ENCODE data around the gene BTBD9. TPM values are rescaled to one million over a fixed set of nuclear protein-coding genes. Genes with fewer than 3 reads are reported as not detected.

The BTBD9 gene
- 32.6 TPM for total RNA-seq

DNA sequence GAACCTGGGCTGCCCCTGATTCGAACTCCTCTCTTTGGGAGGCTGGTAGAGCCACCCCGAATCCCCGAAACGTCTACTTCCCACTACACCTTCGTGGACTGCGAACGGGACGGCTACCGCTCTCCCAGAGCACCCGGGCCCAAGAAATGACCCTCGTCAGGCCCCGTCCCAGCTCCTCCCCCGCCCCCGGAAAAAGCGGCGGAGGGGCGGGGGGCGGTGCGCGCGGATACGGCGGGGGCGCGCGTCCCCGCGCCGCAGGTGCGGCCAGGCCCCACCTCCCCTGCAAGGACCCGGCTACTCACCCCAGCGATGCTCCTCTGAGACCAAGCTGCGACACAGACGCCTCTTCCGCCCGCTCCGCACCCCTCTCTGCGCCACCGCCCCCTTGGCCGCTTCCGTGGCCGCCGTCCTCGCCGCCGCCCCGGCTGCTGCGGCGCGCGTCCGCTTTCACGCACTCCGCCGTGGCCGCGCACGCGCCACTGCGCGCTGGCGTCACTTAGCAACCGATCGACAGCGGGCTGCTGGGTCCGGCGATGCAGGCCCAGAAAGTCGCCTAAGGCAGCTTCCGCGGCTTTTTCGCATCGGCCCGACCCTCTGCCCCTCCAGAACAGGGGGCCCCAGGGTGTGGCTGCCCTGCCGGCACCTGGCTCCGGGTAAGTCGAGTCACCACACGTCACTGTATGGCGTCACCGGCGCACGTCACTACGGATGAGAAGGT is at the start of gene BTBD9:
TSS of gene BTBD9 (minus strand) at position 432 of the 718 bp plus-strand sequence.
- DNase-seq, result peak; percentile 94

GRCh38 chr6:38688579-38689087 is 48.9 kb upstream of the BTBD9 start:
- no peak for DNase-seq

DNA sequence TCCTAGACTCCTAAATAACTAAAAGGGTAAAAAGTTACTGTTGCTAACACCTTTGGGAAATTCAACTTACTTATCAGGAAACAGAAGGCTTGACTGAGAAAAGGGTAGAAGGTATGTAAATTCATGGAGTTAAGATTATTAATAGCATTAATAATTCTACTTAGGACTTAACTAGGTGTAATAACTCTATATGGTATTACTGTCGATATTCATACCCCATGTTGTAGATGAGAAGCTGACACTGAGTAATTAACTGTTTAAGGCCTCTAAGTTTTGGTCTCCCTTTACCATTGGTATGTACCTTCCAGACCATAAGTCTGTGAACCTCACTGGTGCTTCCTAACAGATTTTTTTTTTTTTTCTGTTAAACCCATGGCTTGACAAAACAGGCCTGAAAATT is 47.8 kb upstream of the BTBD9 start:
- DNase-seq, result no peak

- DNase-seq, result no peak
Measured at GRCh38 chr6:38687043-38687353, 47.3 kb upstream of the BTBD9 start.

- no peak for DNase-seq
Measured at GRCh38 chr6:38686270-38687042, 46.7 kb upstream of the BTBD9 start.

GRCh38 chr6:38684904-38685303 is 45.2 kb upstream of the BTBD9 start:
- no peak for DNase-seq

DNA sequence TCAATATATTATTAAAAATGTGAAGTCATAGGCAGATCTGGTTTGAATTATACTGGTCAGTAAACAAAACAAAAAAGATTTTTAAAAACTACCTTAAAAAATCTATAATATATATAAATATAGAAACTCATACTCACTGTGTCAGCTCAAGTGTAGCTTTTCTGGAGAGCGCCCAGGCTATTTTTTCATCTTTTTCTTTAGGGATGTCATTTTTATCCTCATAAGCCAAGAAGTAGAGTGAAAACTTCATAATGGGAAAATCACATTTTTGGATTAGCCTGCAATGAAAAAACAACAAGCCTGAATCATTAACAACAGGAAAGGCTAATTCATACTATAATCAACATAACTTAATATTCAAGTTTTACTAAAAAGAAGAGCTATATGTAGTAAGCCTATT is 44.5 kb upstream of the BTBD9 start:
- DNase-seq, result peak; percentile 30

DNA sequence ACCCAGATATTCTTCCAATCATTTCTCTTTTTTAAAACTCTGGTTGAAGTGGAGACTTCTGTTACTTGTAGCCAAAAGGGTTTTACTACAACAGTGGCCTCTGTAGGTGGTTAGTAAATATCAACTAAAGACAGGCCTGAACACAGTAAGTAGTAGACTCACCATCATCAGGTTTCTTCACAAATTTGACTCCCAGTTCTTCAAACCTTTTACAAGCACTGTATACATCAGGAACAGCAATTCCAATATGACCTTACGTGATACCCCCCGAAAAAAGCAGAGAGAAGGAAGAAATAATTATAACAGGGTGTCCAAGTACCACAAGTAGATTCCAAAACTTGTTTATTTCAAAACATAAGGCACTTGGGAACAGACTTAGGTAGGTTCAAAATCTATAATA is 42.1 kb upstream of the BTBD9 start:
- DNase-seq, result no peak

- no peak for DNase-seq
Measured at GRCh38 chr6:38679668-38680067, 39.9 kb upstream of the BTBD9 start.

- no peak for DNase-seq
Measured at GRCh38 chr6:38678178-38678760, 38.5 kb upstream of the BTBD9 start.

DNA sequence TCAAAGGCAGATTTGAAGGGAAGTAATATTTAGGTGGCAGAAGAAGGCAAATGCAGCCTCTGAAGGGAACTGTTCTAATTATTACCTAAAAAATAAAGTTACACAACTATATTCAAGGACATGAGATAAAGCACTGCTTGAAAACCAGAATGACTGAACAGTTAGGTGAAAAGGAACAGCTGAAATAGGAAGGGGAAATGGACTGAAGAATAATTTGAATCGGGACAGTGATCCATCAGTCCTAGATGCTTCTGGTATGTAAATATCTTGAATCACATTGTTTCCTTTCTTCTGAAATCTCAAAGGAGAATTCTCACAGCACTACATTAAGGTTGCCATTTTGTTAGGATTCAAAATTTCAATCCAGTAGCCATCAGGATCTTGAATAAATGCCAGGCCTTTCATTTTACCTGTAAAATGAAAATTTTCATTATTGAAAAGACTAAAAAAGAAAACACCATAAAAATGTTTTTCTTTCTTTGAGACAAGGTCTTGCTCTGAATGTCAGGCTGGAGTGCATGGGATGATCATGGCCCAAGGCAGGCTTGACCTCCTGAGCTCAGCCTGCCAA is 37.3 kb upstream of the BTBD9 start:
- DNase-seq, result no peak

DNA sequence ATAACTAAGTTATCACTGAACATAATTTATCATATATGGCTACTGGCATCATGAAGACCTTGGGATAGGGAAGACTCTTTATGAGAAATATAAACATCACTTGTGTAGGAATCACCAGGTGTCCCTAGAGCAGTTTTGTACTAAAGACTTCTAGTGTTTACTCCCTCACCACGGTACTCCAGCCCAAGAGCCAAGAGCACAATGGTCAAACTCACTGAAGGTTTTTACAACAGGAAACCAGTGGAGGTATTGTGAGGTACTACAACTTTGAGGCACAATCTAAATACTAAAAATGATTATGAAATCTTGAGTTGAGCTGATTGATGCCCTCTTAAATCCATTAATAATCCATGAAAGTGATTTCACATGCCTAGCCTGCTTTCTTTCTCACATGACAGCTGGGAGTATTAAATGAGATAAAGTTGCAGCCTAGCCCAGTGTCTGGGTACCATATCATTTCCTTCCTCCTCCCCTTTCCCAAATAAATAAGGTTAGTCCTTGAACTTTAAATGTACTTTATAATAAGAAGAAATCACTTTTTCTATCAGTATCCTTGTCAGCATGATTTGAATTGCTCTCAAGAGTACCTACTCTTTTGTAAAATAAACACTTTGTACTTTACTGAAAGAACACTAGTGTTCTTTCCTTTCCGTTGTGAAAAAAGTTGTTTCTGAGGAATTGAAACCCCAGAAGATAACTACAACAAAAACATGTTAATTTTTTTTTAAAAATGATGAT is 36.7 kb upstream of the BTBD9 start:
- DNase-seq, result no peak

DNA sequence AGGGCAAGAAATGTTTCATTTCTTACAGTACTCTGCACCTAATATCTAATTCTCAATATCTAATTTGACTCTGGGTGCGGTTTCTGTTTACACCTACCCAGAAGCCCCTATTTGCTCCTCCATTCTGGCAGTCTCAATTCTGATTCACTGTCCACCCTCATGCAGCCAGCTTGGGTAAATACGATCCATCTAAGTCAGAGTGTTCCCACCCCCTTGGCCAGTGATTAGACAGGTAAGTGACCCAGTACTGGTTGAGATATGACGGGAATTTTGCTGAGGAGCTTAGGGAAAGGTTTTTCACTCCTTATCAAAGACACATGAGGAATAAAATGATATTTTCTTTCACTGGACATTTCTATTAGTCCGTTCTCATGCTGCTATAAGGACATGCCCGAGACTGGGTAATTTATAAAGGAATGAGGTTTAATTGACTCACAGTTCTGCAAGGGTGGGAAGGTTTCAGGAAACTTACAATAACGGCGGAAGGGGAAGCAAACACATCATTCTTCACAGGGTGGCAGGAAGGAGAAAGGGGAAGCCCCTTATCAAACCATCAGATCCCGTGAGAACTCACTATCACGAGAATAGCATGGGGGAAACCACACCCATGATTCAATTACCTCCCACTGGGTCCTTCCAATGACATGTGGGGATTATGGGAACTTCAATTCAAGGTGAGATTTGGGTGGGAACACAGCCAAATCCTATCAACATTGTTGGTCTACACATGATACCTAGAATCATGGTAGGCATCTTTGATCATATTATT is 33.9 kb upstream of the BTBD9 start:
- DNase-seq, result no peak

DNA sequence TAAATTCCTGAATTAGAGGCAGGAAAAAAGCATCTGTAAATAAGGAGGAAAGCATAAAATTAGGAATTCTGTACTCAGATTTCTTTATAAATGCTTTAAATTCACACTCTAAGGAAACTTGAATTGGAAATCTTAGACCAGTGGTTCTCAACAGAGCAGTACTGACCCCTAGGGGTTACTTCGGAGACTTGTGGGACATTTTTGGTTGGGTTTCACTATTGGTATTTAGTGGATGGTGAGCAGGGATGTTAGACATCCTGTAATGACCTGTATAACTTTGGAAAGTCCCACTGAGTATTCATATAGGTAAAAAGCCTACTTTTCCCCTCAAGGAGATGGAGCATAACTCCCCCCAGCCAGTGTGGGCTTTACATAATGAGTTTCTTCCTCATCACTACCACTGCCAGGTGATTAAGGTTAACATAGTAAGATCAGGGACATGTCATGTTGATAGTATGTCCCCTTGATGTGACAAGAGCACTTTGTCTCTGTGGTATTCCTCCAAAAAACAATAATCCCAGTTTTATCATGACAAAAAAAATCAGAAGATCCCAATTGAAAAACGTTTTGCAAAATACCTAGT is 32.2 kb upstream of the BTBD9 start:
- peak; percentile 61 for DNase-seq

DNA sequence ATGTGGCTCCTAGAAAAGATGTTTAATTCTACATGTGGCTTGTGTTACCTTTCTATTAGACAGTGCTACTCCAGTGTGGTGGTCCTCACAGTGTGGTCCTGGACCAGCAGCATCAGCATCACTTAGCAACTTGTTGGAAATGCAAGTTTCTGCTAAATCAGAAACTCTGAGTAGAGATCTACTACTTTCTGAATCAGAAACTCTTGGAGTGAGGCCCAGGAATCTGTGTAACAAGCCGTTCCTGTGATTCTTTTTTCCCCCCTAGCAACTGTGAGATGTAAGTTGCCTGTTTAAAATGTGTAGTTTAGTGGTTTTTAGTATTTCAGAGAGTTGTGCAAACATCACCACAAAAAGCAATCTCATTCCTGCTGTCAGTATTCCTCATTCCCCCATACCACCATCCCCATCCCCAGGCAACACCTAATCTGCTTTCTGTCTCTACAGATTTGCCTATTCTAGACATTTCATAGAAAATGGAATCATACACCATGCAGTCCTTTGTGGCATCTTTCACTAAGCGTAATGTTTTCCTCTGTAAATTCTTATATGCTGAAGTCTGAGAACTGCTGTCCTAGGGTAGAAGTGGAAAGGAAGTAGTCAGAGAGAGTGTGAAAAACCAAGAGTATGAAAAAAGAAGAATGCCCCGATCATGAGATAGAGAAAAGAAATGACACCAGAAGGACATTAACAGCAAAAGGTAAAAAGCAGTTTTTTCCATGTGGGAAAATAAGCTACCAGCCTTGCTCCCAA is 18.9 kb upstream of the BTBD9 start:
- DNase-seq, result no peak

- no peak for DNase-seq
Measured at GRCh38 chr6:38656896-38657295, 17.2 kb upstream of the BTBD9 start.

GRCh38 chr6:38654263-38654662 is 14.5 kb upstream of the BTBD9 start:
- DNase-seq, result no peak

DNA sequence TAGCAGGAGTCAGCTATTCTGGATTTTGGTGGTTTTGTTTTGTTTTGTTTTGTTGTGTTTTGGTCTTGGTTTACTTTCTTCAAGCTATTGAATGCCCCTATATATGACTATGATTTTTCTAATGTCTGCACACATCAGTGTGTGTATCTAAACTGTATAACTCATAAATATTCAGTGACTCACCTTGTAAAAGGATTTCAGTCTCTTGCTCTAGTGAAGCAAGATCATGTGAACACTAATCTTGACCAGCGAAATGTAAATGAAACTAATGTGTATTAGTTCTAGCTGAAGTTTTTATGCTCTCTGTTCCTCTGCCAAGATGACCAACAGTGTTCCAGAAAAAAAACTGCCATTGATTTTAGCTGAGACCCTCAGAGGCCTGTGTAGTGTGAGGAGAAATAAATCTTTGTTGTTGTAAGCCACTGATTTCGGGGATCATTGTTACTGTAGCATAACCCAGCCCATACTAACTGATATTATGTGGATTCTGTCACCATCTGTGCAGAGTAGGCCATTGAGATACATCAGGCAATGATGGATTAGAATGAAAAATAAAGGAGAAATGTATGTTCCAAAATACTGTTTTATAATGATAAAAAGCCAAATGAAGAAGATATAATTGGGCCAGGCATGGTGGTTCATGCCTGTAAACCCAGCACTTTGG is 11.5 kb upstream of the BTBD9 start:
- DNase-seq, result no peak

GRCh38 chr6:38650207-38650752 is 10.6 kb upstream of the BTBD9 start:
- no peak for DNase-seq

DNA sequence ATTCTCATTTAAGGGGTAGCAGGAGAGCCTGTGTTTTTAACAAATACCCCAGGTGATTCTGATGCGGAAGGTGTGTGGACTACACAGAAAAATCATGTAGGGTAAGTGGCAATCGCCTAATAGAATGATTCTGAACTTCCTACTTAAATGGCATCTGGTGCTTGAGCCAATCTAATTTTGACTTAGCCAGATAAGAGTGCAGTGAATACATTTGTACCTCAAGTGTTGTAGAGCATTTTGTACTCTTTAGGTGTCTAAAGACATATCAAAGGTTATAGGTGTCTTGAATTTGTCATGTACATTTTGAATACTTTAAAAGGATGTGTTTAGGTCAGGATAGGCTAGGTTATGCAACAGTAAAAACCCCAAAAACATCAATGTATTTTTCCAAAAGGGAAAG is 10.0 kb upstream of the BTBD9 start:
- no peak for DNase-seq

All from tongue (tissue), 2 donors.